ELF-1 (cell line): ENCODE data around the gene DIPK1A.
A peak's percentile ranks its signal among the peaks of the same experiment; 100 is the strongest.

ENCODE experiments used
- DNase-seq: peaks from one replicate; pipeline ENCODE4 v3.0.0-alpha.2; 2016; ENCODE audit warnings: low read depth, low spot score

DIPK1A gene

DNA sequence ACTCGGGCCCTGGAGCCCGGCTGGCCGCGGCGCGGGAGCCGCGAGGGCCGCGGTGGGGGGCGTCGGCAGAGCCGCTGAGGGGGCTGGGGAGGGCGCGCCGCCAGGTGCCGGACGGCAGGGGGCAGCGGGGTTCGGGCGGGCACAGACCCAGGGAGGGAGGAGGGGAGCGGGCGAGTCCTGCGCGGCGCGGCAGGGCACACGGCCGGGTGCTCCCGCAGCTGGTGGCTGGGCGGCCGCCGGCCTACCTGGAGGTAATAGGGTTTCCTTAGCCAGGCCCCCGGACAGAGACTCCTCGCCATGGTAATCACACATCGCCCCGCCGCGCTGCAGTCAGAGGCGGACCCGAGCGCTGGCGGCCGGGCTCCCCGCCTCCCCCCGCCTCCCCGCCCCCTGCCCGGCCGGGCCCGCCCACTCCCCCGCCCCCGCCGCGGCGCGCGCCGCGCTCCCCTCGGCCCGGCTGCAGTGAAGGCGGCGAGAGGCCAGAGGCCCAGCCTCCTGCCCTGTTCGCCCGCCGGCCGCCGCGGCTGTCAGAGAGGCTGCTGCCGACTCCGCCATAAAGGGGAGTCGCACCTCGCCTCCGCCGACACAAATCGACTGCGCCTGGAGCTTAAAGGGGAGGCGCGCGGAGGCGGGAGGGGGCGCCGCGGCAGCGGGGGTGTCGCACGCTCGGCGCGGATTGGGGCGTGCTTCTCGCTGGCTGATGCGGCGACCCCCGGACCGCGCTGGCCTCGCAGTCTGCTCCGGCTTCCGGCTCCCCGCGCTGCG lies at the start of gene DIPK1A:
TSS of gene DIPK1A (minus strand) at position 332 of the 765 bp plus-strand sequence. CDS start at position 299, 33 bp downstream.
- DNase-seq, result peak; percentile 74

GRCh38 chr1:93007941-93008577 lies 46.8 kb upstream of the DIPK1A start:
- DNase-seq, result no peak

DNA sequence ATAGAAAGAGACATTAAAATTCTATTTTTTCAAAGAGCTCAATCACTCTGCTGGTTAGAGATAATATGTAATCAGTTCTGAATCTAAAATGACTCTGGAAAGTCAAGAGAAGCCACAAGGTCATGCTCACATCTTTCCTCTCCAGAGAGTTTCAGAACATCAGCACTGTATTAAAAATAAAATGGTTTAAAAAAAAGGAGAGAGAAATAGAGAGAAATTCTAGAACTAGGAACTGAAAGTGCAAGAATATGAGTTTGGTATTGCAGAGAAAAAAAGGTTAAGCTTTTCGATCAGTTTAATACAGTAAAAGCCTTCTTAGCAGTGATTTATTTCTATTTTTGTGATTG lies 44.0 kb upstream of the DIPK1A start:
- no peak for DNase-seq

GRCh38 chr1:93004566-93005251 lies 43.4 kb upstream of the DIPK1A start:
- no peak for DNase-seq

GRCh38 chr1:93003981-93004380 lies 42.7 kb upstream of the DIPK1A start:
- DNase-seq, result no peak

DNA sequence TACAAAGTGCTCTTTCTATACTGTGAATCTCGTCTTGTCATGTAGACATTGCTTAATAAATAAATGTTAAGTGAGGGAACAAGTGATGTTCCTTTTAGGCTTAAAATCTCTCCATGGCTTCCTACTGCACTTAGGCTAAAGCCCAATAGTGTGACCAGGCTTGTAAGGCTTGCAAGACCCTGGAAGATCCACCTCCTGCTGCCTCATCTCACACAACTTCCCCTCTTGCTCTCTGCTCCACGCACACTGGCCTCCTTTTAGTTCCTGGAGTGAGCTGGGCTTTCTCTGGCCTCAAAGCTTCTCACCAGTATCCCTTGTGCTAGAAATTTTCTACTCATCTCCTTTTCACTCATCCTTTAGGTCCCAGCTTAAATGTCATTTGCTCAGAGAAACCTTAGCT lies 41.5 kb upstream of the DIPK1A start:
- no peak for DNase-seq

- DNase-seq, result no peak
Measured at GRCh38 chr1:93001893-93002292, 40.6 kb upstream of the DIPK1A start.

GRCh38 chr1:93000751-93001175 lies 39.5 kb upstream of the DIPK1A start:
- DNase-seq, result peak; percentile 65

- DNase-seq, result peak; percentile 73
Measured at GRCh38 chr1:93000291-93000690, 39.0 kb upstream of the DIPK1A start.

- no peak for DNase-seq
Measured at GRCh38 chr1:92998821-92999220, 37.6 kb upstream of the DIPK1A start.

DNA sequence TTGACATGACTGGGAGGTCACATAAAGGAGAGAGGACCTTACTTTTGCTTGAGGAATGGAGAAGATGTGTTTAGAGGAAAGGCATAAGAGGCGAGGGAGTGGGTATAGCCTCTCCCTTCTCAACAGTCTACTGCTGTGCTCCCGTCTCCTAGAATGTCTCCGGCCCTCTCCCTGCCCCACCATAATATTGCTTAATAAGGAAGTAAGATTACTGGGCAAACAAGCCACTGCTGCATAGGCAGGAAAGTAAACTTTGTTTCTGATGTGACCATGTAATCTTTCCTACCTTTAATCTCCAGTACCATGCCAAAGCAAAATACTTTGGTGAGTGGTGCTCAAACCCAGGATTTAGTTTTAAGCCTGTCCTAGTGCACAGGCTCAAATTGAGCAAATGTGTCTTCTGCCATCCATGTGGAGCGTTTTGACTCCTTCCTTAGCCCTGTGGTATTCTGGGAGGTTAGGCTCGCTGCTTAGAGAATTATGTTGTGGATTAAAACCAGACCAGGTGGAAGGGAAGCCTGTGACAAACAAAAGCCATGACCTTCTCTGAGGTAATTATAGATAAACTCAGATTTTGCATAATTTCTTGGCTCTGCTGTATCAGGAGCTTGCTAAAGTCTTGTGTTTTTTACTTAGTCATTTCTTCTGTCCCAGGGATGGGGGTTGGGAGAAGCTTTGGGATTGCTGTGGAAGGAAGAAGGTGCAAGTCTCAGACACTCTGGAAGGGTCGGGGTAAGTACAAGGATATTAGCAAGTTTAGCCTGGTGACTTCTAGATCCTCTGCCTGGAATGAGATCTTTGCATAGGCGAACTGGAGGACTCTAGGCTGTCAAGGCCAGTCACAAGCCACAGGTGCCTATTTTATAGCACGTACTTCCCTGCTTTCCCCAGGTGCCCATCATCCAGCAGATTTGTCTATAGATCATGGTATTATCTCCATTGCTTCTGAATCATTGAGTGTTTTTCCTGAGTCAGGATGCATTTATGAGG lies 34.5 kb upstream of the DIPK1A start:
- no peak for DNase-seq

- DNase-seq, result peak; percentile 34
Measured at GRCh38 chr1:92994105-92994712, 32.9 kb upstream of the DIPK1A start.

DNA sequence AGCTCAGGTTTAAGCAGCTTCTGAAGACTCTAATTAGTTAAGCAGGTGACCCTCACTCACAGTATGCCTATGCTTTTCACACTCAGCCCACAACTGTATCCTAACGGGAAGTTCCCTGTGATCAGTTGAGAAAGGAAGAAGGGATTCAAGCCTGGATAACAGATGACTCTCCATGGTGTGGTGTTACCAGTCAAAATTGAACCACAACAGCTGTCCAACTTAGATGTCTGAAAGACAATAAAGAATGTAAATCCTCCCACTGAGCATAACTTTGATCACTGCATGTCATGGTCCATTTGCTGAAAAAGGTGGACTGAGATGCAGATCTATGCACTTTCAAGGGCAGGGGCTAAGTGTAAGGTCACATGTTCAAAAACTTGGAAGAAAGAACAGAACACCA lies 32.3 kb upstream of the DIPK1A start:
- no peak for DNase-seq

- no peak for DNase-seq
Measured at GRCh38 chr1:92992877-92993276, 31.6 kb upstream of the DIPK1A start.

DNA sequence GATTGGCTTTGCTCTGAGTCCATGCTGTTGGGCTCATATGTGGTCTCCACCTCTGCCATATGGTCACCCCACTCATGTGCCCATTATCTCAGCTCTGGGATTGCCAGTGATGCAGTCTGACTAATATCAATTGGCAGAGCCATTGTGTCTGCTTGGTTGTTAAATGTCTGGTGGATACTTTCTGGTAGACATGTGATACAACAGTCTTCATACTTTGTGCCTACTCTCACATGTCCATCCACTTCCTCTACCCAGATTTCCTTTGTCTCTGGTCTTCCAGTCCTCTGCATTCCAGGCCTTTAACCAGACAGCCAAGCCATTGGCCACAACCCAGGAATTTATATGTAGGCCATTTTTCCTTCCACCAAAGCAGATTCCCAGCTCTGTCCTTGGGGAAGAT lies 30.8 kb upstream of the DIPK1A start:
- no peak for DNase-seq

GRCh38 chr1:92990828-92991227 lies 29.6 kb upstream of the DIPK1A start:
- no peak for DNase-seq

DNA sequence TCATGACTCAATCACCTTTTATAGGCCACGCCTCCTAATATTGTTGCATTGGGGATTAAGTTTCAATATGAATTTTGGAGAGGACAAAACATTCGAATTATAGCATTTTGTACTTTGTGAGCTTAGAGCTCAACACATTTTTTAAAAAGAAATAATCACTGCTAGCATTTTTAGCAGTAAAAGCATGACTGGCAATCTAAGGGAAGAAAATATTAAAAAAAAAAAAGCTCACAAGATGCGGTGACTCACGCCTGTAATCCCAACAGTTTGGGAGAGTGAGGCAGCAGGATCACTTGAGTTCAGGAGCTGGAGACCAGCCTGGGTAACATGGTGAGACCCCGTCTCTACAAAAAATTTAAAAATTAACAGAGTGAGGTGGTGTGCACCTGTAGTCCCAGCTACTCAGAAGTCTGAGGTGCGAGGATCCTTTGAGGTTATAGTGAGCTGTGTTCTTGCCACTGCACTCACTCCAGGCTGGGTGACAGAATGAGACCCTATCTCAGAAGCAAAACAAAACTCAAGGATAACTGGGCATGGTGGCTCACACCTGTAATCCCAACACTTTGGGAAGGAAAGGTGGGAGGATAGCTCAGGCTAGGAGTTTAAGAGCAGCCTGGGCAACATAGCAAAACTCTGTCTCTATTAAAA lies 28.8 kb upstream of the DIPK1A start:
- no peak for DNase-seq

GRCh38 chr1:92989253-92989652 lies 28.0 kb upstream of the DIPK1A start:
- DNase-seq, result no peak

DNA sequence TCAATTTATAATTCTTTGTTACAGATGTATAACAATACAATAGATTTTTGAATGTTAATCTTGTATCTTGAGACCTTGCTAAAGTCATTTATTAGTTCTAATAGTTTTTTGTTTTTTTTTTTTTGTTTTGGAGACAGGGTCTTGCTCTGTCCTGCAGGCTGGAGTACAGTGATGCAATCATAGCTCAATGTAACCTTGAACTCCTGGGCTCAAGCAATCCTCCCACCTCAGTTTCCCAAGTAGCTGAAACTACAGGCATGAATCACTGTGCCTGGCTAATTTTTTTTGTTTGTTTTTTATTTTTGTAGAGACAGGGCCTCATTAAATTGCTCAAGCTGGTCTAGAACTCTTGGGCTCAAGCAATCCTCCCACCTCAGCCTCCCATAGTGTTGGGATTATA lies 26.2 kb upstream of the DIPK1A start:
- DNase-seq, result no peak

DNA sequence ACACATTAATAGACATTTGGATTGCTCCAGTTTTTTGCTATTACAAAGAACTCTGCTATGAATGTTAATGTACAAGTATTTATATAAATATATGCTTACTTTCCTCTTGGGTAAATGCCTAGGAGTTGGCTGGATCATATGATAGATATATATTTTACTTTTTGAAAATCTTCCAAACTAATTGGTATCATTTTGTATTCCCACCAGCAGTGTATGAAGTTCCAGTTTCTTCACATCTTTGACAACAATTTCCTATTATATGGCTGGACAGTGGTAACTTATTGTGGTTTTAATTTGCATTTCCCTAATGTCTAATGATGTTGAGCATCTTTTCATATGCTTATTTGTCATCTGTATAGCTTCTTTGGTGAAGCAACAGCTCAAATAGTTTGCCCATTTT lies 23.8 kb upstream of the DIPK1A start:
- DNase-seq, result no peak
